Parathyroid adenoma (tissue), 2 donors: Measurements from ENCODE around the gene TEAD1.
A peak's percentile ranks its signal among the peaks of the same experiment; 100 is the strongest.

Experiments used
- H2AFZ ChIP-seq: fragments of 300-600 bp; sonication (generic); one replicate; pipeline ENCODE4 v1.7.0; 2017; ENCODE audit warnings: antibody characterized with exemption, mild to moderate bottlenecking
- H3K27ac ChIP-seq: fragments of 300-600 bp; sonication (generic); one replicate; pipeline ENCODE4 v1.7.0; 2017
- H3K27me3 ChIP-seq: fragments of 300-600 bp; sonication (generic); one replicate; pipeline ENCODE4 v1.7.0; 2017; ENCODE audit warnings: low read length; ENCODE audit not compliant: control insufficient read depth, insufficient read depth
- H3K36me3 ChIP-seq: fragments of 300-600 bp; sonication (generic); one replicate; pipeline ENCODE4 v1.7.0; 2017; ENCODE audit warnings: low read length; ENCODE audit not compliant: control insufficient read depth, insufficient read depth
- H3K4me1 ChIP-seq: fragments of 300-600 bp; sonication (generic); one replicate; pipeline ENCODE4 v1.7.0; 2017; ENCODE audit warnings: control low read depth
- H3K4me2 ChIP-seq: fragments of 300-600 bp; sonication (generic); one replicate; pipeline ENCODE4 v1.7.0; 2017; ENCODE audit warnings: low read length
- H3K4me3 ChIP-seq: fragments of 300-600 bp; sonication (generic); one replicate; pipeline ENCODE4 v1.7.0; 2017; ENCODE audit warnings: low read depth, low read length
- H3K79me2 ChIP-seq: fragments of 300-600 bp; sonication (generic); one replicate; pipeline ENCODE4 v1.7.0; 2017; ENCODE audit warnings: control low read depth
- H3K9ac ChIP-seq: fragments of 300-600 bp; sonication (generic); one replicate; pipeline ENCODE4 v1.7.0; 2017; ENCODE audit warnings: mild to moderate bottlenecking
- H3K9me3 ChIP-seq: fragments of 300-600 bp; sonication (generic); one replicate; pipeline ENCODE4 v1.7.0; 2017; ENCODE audit warnings: low read length; ENCODE audit not compliant: control insufficient read depth
- CTCF ChIP-seq: fragments of 300-600 bp; sonication (generic); IDR thresholded peaks from one replicate; pipeline ENCODE4 v1.7.0; 2017; ENCODE audit warnings: antibody characterized with exemption, mild to moderate bottlenecking
- donor health status: primary hyperparathyroidism.

The TEAD1 gene

DNA sequence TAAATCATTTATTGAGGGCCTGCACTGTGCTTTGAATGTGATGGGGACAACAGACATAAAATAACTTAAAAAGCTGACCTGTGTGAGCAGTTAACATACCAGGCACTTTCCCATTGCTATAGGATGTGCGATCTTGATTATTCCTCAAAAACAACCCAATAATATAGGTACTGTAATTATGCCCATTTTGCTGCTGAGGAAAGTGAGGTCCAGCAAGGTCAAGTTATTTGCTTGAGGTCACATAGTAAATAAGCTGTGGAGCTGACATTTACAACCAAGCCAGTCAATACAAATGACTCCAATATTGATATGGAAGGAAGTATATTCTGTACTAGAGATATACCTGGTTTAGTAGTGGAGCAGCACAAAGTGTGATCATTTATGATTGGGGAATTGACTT, 96.2 kb downstream of the TEAD1 start:
- no peaks in the 10 kb centered on the region for H3K9me3 ChIP-seq
- H3K4me2 ChIP-seq: no peak overlapping the region
- H2AFZ ChIP-seq: no peak overlapping the region
- H3K4me1 ChIP-seq: peaks cover 19% of the 10 kb centered on the region
- H3K27me3 ChIP-seq: no peaks in the 10 kb centered on the region
- H3K27ac ChIP-seq: peak overlapping the region; percentile 67
- H3K9ac ChIP-seq: no peak overlapping the region
- no peak for TF ChIP-seq CTCF
- no peaks in the 10 kb centered on the region for H3K36me3 ChIP-seq
- no peak overlapping the region for H3K4me3 ChIP-seq
- peaks cover 5% of the 10 kb centered on the region for H3K79me2 ChIP-seq

DNA sequence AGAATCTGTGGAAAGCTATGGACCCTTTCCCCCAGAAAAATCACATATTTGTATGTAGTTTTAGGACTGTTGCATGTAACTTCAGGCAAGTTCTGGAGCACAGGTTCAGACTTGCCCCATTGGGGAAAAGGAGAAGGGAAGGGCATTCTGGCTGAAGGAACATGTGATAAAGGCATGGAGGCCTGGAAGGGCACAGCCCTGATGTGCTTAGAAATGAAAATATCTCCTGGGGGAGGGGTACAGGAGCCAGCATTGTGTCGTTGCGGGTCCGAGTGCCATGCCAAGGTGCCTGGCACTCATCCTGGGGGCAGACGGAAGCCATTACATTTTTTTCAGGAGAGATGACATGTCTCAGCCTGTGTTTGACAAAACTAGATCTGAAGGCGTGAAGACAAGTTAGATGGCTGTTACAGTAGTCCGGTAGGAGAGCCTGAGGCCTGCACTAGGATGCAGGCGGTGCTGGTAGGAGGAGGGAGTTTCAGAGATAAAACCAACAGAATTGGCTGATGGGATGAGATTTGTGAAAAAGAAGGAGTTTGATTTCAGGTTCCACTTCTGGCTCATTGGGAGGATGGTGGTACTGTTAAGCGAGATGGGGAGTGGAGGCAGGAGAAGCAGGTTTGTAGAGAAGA, 96.9 kb downstream of the TEAD1 start:
- Histone ChIP-seq H3K9me3 (no peaks in the 10 kb centered on the region), H3K9ac (no peak overlapping the region), H3K36me3 (no peaks in the 10 kb centered on the region), H3K27me3 (no peaks in the 10 kb centered on the region), H3K4me2 (no peak overlapping the region), H3K4me1 (peaks cover 16% of the 10 kb centered on the region), H2AFZ (peak overlapping the region; percentile 50), H3K27ac (peak overlapping the region; percentile 67), H3K79me2 (peaks cover 5% of the 10 kb centered on the region), H3K4me3 (no peak overlapping the region)
- no peak for TF ChIP-seq CTCF

- Histone ChIP-seq H3K36me3 (no peaks in the 10 kb centered on the region), H3K9me3 (no peaks in the 10 kb centered on the region), H2AFZ (no peak overlapping the region), H3K4me3 (no peak overlapping the region), H3K4me1 (peaks cover 16% of the 10 kb centered on the region), H3K4me2 (no peak overlapping the region), H3K27ac (peak overlapping the region; percentile 67), H3K9ac (no peak overlapping the region), H3K79me2 (peaks cover 5% of the 10 kb centered on the region), H3K27me3 (no peaks in the 10 kb centered on the region)
- TF ChIP-seq CTCF: no peak
These were observed 97.7 kb downstream of the TEAD1 start for GRCh38 chr11:12771875-12772274.

DNA sequence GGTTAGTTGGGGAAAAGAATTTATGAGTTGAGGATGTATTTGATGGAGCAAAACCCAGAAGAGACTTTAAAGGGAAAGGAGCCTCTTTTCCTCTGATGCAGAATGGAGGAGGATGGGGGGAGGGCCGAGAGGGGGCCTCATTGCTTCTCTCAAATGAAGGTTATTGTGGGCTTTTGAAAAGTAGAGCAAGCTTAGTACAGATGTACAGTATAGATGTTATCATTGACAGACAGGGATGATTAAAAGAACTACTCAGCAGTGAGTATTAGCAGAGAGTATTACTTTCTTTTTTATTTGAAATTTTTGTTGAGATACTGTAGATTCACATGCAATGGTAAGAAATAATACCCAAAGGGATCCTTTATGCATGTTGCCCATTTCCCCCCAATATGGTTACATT, 98.1 kb downstream of the TEAD1 start:
- Histone ChIP-seq H3K27me3 (no peaks in the 10 kb centered on the region), H3K36me3 (no peaks in the 10 kb centered on the region), H3K4me1 (peaks cover 16% of the 10 kb centered on the region), H3K4me3 (no peak overlapping the region), H3K9ac (no peak overlapping the region), H2AFZ (no peak overlapping the region), H3K4me2 (no peak overlapping the region), H3K9me3 (no peaks in the 10 kb centered on the region), H3K27ac (no peak overlapping the region), H3K79me2 (peaks cover 5% of the 10 kb centered on the region)
- no peak for TF ChIP-seq CTCF

- Histone ChIP-seq H3K4me3 (no peak overlapping the region), H3K36me3 (no peaks in the 10 kb centered on the region), H3K9me3 (no peaks in the 10 kb centered on the region), H3K4me1 (peaks cover 16% of the 10 kb centered on the region), H3K27ac (peak overlapping the region; percentile 21), H3K4me2 (no peak overlapping the region), H2AFZ (no peak overlapping the region), H3K27me3 (no peaks in the 10 kb centered on the region), H3K9ac (no peak overlapping the region), H3K79me2 (no peaks in the 10 kb centered on the region)
- TF ChIP-seq CTCF: no peak
These were observed 99.4 kb downstream of the TEAD1 start for GRCh38 chr11:12773591-12773990.
